Central memory CD4-positive, alpha-beta T cell (primary cell): ENCODE results near the gene JAKMIP3.
"Not testable (repeated sequence)": the region's sequence is repeated elsewhere in the genome, so short reads cannot be mapped to it uniquely, and the experiment has no call there.

Experiments used
- DNase-seq: peaks from one replicate; pipeline ENCODE4 v3.0.0; 2022

The JAKMIP3 gene

DNA sequence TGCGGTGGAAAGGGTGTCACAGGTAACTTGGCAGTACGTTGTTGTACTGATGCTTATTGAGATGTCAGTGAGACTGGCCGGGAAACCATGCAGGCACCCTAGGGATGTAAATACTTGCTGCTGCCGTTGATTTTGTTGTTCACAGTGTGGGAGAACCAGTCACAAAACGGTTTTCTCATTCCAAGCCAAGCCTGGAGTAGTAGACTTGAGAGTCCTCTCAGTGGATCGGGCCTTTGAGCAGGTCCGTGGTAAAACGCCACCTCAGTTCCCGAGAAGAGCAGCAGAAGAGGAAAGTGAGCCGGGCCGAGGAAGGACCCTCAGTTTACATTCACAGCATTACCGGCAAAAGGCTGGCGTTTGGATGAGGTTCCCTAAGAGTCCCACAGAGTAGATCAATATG lies 1.1 kb downstream of the JAKMIP3 start:
- no peak for DNase-seq

DNA sequence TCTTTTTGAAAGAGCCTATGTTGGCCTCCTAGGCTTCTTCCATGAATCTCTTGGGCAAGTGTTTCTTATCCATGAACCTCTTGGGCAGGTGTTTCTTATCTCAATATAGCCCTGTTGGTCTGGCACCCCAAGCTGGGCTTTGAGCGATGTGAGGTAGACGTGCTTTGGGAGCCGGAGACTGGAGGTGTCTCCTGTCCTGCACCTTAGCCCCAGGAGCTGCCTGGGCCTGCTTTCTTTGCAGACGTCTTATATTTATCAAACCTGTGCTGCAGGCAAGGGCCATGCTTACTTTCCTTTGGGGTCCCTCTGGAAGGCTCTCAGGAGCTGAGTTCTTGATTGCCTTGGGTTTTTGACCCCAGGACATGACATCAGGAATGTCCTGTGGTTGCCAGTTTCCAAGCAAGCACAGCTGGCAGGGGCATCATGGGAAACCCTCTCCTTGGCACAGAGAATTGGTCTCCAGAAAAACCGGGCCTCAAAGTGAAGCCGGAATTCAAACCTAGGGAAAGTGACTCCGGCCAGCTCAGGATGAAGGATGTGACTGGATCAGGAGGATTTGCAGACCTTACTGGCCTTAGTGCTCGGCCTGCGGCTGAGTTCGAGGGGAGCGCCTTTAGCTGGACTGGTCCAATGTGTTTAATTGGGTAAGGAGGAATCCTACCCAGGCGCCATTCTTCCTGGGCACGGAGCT lies 2.8 kb downstream of the JAKMIP3 start:
- no peak for DNase-seq

DNA sequence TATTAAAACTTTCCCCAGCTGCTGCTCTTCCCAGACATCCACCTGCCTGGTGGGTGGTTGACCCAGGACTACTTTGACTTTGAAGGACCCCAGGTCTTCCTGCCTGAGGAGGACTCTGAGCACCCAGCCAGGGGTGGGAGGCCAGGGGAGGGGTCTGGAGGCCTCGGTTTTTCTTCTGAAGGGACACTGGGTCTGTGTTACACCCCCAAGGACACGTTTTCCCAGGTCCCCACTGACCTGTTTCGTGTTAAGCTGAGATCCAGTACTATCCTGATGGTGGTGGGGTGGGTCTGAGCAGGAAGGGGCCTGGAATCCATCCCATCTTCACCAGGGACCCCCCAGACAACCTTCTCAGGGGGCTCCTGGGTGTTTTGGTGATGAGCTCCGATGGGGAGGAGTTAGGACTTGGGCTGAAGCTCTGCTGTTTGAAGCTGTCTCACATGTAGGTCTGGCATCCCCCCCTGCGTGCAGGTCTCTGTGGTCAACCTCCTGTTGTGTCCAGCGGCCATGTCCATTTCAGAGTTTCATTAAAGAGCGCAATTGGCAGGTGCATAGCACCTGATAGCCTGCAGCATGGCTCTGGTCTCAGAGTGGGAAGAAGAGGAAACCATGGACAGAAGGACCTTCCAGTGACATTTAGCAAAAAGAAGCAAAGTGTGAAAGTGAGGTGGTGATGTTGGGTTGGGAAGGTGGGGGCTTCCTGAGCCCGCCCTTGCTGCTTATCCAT lies 3.5 kb downstream of the JAKMIP3 start:
- DNase-seq, result no peak

DNA sequence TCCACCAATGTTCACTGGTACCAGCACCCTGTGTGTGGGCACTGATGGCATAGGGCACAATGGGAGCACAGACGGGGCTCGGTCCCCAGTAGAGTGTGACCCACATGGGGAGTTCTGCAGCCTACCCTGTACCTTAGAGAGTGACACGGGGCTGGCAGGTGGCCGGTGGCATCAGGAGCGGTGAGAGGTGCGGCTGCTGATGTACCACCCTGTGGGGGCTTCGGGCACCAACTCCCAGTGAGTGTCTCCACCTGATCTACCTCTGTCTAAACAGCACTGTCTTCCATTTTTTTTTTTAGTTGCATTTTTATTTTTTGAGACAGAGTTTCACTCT lies 4.1 kb downstream of the JAKMIP3 start:
- no peak for DNase-seq

DNA sequence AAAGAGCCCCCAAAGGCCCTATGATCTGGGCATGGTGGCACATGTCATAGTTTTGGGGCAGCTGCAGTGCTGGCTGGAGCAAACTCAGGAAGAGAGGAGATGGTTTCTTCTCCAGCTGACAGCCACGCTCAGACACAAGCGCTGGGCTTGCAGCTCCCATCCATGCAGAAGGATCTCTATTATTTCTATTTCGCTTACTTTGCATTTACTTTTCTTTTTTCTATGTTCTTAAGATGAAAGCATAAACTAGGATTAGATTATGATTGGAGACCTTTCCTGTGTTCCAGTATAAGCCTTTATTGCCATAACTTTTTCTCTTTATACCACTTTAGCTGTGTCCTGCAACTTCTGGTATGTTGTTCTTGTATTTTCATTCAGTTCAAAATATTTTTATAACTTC lies 5.0 kb downstream of the JAKMIP3 start:
- DNase-seq, result no peak

DNA sequence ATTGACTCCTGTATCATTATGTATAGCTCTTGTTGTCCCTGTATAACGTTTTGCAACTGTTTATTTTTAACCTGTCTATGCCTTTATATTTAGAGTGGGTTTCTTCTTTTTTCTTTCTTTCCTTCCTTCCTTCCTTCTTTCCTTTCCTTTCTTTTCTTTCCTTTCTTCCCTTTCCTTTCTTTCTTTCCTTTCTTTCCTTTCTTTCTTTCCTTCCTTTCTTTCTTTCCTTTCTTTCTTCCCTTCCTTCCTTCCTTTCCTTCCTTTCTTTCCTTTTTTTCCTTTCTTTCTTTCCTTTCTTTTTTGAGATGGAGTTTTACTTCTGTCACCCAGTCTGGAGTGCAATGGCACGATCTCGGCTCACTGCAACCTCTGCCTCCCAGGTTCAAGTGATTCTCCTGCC lies 5.9 kb downstream of the JAKMIP3 start:
- DNase-seq, result no peak

DNA sequence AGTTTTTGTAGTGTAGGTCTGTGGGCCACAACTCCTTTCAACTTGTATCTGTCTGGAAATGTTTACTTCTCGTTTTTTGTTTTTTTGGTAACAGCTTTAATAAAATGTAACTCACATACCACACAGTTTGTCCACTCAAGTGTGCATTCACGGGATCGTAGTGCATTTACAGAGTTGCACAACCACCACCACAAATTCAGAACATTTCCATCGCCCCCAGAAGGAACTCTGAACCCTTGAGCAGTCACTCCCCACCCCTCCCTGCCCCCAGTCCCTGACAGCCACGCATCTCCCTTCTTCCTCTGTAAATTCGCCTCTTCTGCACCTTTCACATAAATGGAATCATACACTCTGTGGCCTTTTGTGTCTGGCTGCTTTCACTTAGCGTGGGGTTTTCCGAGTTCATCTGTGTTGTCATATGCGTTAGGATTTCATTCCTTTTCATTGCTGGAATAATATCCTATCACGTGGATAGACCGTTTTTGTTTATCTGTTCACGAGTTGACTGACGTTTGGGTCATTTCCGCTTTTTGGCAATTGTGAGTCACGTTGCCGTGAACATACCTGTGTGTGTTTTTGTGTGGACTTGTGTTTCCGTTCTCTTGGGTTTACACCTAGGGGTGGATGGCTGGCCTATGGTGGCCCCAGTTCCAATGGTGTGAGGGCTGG lies 10.3 kb downstream of the JAKMIP3 start:
- DNase-seq, result no peak

DNA sequence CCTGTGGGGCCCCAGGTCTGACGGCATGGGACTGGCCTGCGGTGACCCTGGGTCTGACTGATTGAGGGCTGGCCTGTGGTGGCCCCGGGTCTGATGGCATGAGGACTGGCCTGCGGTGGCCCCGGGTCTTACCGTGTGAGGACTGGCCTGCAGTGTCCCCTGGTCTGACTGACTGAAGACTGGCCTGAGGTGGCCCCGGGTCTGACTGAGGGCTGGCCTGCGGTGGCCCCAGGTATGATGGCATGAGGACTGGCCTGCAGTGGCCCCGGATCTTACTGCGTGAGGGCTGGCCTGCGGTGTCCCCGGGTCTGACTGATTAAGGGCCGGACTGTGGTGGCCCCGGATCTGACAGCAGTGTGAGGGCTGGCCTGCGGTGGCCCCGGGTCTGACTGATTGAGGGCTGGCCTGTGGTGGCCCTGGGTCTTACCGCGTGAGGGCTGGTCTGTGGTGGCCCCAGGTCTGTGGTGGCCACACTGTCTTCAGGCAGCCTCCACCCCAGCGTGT lies 10.9 kb downstream of the JAKMIP3 start:
- DNase-seq, result no peak

DNA sequence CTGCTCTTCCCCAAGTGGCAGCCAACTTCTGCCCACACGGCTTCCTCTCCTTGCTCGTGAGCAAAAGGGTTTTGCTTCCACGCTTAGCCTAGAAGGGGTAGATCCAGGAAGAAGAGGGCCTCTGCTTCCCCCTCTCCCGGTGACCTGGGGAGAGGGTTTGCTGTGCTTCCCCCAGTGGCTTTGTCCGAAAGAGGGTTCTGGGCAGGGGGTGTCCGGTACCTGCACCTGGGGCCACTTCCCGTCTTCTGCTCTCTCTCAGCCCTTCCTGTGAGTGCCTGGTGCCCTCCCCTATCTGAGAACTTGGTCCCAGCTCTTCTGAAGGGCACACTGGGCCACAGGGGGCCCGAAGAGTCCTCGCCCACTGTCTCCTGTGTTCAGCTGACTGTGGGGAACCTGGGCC lies 11.3 kb downstream of the JAKMIP3 start:
- no peak for DNase-seq

DNA sequence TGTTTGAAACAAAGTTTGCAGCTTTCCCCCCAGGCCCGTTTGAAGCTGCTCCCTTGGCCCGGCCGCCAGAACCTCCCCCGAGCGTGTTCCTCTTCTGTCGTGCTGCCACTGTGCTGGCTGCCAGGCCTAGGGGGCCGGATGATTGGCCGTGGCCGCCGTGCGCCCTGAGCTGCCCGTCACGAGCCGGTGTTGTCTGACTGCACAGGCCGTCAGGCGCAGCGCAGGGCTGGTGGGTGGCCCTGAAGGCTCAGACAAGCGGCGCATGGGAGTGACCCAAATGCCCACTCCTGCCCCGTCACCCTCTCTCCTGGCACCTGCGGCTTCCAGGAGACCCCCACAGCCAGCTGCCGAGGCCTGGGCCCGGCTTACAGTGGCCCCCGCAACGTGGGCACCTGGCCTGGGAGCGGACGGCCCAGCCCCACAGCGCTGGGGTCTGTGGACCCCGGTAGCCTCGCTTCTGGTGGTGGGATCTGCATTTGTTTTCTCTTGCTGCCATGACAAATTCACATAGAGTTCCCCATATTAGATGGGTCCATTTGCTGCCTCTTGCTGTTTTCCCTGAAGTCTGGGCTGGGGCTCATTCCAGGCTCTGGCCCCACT lies 13.1 kb downstream of the JAKMIP3 start:
- no peak for DNase-seq

DNA sequence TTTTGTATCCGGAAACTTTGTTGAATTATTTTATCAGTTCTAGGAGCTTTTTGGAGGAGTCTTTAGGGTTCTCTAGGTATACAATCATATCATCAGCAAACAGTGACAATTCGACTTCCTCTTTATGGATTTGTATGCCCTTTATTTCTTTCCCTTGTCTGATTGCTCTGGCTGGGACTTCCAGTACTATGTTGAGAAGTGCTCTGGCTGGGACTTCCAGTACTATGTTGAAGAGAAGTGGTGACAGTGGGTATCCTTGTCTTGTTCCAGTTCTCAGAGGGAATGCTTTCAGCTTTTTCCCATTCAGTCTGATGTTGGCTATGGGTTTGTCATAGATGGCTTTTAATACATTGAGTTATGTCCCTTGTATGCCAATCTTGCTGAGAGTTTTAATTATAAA lies 18.6 kb downstream of the JAKMIP3 start:
- not testable (repeated sequence) for DNase-seq

DNA sequence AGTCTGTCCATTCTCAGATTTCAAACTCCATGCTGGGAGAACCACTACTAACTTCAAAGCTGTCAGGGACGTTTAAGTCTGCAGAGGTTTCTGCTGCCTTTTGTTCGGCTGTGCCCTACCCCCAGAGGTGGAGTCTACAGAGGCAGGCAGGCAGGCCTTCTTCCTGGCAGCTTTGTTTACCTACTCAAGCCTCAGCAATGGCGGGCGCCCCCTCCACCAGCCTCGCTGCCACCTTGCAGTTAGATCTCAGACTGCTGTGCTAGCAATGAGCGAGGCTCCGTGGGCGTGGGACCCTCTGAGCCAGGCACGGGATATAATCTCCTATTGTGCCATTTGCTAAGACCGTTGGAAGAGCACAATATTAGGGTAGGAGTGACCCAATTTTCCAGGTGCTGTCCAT lies 27.5 kb downstream of the JAKMIP3 start:
- not testable (repeated sequence) for DNase-seq

DNA sequence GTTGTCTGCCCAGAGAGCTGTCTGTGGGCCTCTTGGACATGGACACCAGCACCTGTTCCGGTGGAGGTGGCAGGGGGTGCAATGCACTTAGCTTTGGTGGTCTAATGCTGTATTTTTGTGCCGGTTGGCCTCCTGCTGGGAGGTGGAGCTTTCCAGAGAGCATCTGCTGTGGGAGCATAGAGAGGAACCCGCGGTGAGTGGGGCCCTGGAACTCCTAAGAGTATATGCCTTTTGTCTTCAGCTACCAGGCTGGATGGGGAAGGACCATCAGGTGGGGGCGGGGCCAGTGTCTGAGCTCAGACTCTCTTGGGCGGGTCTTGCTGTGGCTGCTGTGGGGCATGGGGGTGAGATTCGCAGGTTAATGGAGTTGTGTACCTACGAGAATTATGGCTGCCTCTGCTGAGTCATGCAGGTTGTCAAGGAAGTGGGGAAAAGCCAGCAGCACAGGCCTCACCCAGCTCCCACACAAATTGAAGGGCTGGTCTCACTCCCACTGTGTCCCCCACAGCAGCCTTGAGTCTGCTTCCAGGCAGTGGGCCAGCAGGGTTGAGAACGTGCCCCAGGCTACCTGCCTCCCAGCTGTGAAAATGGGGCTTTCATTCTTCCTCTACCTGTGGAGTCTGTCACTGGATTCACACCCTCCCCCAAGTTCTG lies 29.0 kb downstream of the JAKMIP3 start:
- DNase-seq, result no peak

DNA sequence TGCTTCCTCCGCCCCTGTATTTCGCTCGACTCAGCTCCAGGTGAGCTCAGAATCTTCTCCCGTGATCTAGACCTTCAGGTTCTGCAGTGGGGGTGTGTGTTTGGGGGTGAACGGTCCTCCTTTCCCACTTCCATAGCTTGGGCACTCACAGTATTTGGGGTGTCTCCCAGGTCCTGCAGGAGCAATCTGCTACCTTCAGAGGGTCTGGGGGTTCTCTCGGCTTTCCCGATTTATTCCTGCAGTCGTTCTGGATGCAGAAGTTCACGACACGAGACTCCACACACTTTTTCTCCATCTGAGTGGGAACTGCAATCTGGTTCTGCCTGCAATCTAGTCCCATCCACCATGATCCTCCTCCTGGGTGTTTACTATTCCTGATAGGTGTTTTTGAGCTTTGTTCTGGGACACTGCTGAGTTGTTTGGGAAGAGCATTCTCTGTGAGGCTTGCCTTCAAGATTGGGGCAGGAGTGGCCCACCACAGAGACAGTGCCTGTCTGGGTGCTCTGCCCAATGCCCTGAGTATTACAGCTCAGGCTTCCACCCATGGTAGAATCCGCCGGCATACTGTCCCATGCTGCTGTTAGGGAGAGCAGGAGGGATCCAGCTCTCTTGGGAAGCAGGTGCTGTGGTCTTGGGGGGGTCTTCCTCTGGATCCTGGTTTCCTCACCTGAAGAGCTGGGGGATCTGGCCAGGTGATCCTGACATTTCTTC lies 29.8 kb downstream of the JAKMIP3 start:
- DNase-seq, result no peak

DNA sequence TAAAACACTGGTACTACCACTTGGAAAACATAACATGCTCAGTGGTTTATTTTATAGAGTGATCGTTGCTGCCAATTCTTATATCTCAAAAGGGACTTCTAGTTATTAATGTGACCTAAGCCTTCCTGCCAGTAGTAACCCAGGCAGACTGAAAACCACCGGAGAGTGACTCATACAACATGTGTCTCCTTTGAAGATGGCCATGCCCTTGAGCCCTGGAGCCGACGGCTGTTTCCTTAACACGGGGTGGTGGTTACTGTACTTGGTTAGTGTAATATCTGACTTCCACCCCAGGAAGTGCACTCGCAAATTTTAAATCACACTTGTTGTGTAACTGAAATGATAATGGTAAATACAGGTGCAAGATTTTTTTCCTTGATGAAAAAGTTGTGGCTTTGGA lies 30.5 kb downstream of the JAKMIP3 start:
- no peak for DNase-seq

DNA sequence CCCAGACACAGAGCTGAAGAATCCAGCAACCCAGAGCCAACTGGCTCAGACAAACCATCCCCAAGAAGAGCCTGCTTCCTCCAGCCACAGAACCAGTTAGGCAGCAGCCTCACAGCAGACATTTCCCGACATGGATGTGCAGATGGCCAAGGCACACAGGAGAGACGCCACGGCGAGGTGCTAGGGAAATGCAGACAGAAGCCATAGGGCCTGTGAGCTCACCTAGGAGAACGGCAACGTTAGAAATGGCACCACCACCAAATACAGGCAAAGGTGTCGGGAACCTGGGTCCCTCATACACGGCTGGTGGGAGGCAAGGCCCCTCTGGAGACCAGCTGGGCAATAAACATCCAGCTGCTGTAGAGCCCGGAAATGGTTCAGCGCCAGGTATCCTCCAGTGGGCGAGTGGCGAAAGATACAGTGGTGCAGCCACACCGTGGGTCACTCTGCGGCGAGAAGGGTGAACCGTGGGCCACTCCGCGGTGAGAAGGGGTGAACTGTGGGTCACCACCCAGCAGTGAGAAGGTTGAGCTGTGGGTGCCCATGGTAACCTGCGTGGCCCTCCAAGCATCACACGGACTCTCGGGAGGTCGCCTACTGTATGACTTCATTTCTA lies 31.2 kb downstream of the JAKMIP3 start:
- DNase-seq, result no peak

DNA sequence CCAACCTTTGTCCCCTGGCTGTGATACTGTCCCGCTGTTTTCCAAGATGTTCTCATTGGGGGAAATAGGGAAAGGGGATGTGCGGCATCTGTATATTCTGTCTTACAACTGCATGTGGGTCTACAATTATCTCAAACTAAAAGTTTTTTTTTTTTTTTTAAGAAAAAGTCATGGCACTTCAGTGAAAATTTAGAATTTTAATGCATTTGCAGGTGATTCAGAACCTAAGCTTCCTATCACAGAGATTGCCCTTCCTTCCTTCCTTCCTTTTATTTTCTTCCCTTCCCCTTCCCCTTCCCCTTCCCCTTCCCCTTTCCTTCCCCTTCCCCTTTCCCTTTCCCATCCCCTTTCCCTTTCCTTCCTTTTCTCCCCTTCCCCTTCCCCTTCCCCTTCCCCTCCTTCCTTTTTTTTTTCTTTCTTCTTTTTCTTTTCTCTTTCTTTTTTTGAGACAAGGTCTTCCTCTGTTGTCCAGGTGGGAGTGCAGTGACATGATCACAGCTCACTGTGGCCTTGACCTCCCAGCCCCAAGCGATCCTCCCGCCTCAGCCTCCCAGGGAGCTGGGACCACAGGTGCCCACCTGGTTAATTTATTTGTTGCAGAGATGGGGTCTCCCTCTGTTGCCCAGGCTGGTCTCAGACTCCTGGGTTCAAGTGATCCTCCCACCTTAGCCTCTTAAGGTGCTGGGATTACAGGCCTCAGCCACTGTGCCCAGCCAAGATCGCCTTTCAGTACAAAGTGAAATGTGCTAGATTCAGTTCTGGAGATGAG lies 32.0 kb downstream of the JAKMIP3 start:
- DNase-seq, result no peak

DNA sequence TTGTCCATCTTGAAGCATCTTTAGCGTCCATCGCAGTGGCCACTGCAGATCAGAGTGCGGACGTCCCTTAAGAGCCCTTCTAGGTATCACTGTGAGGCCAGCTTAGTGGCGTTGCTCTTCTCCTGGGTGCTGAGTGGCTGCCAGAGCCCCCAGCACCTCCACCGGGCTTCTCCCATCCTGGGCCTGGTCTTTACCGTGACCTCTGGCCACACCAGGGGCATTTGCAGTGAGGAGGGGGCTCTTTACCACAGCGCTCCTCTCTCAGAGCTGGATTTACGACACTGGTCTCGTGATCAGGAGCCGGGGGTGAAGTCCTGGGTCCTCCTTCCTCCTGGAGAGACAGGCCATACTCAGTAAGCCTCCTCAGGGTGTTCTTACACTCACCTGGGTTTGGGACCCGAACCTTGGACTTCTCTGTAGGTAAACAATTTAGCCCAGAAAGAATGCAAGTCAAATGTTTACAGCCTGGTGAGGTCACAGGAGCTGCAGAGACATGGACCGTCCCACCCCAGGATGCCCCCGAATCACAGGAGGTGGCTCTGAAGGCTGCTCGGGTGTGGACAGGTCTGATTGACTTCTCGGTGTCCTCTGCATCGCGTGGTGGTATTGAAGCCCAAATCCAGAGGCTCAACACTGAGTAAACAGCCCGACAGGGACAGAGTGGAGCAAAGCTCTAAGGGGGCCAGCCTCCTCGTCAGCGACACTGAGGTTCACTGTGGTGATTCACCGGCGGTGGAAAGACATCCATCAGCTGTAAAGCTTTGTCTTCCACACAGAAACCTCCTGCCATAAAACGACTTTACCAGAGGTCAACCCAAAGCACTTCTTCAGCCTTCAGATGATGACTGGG lies 33.0 kb downstream of the JAKMIP3 start:
- no peak for DNase-seq

DNA sequence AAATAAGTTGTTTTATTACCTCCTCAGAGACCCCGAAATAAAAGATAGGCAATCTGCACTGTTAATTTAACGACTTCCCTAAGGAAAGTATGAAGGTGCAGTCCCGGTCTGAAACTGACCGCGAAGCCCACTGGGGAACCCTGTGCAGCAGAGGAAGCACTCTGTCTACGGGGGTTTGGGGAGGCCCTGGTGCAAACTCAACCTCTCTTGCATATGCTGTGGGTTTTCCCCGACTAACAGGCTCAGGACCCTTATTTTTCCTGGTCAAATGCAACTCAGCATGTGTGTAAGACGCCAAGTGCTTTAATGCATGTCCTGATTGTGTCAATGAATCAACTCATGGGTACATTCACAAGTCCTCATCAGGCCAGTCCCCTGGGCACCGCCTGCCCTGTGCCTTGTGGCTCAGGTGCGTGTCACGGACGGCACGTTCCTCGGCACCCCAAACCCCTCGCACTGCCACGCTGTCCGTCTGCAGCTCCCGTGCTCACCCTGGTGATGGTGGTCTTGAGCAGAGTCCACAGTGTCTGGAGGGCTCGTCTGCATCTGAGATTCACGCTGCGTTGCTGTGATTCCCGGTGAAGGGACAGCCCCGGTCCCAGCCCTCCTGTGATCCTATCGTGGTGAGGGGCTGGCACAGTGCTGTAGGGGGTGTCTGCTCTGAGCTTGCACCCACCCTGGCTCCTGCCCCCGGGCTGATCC lies 33.8 kb downstream of the JAKMIP3 start:
- DNase-seq, result no peak

DNA sequence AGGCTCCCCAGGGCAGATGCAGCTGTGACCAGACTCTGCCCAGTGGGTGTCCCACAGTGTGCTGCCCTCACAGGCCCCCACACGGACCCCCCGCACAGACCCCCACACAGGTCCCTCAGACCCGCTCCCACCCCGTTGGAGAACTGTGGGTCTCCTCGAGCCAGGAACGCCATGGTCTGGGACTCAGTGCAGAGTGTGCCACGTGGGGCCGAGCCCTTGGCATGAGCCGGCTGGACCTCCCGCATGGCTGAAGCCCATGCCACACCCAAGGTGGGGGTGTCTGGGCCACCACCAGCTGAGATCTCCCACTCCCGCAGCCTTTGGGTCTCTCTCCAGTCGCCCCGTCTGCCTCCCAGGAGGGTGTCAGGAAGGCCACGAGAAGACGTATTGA lies 34.3 kb downstream of the JAKMIP3 start:
- no peak for DNase-seq
